Measurements from ENCODE around the gene KCTD2.
"Not testable (repeated sequence)": the region's sequence is repeated elsewhere in the genome, so short reads cannot be mapped to it uniquely, and the experiment has no call there.

Gene KCTD2

DNA sequence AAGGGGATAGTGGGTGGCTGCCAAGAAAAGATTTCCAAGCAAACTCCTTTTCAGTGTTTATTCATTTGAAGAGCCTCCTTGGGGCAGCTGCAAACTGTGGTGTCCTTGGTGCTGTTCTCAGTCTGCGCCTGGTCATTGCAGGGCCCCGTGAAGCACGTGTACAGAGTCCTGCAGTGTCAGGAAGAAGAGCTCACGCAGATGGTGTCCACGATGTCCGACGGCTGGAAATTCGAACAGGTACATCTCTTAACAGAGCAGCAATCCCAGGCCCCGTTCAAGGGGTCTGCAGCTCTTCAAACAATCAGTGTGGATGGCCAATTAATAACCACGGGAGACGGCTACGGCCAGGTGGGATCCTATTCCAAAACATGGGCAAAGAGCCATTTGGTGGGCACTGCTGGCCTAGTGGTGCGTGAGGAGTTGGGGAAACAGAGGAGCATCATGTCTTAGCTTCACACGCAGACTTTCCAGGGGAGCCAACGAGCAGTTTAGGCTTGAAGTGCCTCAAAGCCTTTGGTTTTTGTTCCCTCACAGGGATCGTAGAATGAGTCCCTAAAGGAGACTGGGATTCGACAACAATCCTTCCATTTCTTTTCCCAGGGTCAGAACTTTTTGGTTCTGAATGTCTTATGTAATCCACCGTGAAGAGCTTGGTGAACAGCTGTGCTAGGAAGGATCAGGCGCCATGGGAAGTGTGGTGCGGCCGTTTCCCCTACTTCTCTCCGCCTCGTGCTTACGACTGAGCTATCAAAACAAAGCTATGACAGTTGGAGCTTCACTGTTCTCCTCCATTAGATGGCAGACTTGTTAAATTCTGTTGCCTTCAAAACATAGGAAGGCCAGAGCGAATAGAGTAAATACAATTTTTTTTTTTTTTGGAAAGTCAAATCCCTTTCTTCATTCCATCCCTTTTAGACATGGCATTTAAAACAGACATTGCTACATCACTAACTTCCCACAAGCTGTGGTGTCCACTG lies 12.6 kb downstream of the KCTD2 start:
- peak; percentile 94 for DNase-seq

DNA sequence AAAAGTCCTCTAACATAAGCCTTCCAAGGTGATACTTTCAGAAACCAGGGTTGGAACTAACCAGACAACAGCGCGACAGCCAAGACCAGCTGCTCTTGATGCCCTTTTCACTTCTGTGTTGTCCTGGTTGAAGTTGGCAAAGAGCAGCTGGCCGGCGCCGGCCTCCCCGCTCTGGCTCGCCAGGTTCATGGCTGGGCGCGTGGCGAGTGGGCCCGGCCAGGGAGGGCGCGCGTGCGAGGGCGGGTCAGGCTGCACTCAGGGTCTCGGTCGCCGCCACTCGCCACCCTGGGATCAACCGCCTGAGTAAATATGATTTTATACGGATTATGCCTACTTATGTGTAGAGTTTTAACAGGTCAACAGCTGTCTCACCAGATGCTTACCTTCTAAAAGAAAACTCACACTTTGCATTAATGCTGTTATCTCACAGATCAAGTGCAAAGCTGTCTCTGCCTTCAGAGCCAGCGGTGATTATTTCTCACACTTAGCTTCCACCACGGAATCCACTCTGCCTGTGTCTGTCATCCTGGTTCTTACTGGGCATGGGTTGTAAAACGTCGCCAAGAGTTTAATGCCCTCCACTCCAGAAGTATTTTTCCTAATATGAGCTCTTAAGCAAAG lies 13.5 kb downstream of the KCTD2 start:
- peak; percentile 99 for DNase-seq

DNA sequence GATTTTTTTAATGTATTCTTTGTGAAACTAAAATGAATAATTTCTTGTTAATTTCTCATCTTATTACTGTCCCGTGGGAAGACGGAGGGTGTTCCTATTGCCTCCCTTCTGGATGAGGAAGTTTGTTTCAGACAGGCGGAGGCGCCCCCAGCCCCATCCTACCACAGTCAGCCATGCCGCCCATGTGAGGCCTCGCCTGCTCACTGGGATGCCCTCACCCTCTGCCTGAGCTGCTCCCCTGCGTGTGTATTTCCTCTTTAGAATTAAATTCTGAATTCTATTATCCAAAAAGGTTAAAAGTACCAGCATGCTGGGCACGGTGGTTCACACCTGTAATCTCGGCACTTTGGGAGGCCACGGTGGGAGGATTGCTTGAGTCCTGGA lies 14.0 kb downstream of the KCTD2 start:
- DNase-seq: peak; percentile 57

DNA sequence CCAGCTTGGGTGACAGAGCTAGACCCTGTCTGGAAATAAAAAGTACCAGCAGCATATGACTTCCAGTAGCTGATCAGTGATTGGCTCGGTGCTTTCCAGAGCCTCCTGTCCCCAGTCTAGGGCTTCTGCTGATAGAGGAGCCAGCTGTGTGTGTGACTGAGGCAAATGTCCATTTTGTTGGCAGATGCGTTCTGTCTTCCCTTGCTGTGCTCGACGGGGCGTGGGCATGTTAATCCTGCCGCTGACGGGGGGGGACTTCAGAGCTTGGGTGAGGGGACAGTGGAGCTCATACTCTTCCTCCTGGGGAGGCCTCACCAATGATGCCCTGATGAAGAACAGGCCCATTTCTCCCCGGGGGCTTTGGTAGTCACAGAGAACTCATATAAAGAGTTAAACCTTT lies 14.6 kb downstream of the KCTD2 start:
- peak; percentile 87 for DNase-seq

DNA sequence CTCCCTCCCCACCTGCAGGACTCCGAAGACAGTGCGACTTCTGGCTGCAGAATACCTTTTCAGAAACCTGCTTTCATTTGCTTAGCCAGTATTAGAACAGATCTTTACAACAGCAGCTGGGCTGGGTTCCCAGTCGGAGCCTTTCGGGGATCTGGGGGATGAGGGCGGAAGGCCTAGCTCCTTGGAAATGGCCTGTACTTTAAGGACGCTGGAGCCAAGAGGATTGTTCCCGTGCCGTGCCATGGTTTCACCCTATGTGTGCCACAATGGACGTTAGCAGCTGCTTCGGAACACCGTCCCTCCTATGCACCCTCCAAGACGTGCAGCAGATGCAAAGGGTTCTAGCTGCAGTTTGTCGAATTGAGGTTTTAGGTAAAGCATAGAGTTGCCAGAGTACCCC lies 16.2 kb downstream of the KCTD2 start:
- DNase-seq: no peak

DNA sequence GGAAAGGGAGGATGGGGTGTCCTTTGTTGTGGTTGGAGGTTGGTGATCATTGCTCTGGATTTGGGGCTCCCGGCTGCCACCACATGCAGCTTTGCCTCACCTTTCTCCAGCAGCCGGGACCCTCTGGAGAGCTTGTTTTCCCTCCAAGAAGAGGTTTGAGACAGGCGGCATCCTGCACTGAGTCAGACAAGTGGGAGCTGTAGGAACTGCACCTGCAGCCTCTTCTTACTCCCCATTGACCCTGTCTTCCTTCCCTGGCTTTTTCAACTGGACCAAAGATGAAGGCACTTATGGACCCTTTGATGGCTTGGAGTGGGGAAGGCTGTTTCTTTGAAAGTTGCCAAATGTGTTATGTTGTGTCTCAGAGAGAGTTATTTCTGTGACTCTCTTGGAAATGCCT lies 16.6 kb downstream of the KCTD2 start:
- no peak for DNase-seq

DNA sequence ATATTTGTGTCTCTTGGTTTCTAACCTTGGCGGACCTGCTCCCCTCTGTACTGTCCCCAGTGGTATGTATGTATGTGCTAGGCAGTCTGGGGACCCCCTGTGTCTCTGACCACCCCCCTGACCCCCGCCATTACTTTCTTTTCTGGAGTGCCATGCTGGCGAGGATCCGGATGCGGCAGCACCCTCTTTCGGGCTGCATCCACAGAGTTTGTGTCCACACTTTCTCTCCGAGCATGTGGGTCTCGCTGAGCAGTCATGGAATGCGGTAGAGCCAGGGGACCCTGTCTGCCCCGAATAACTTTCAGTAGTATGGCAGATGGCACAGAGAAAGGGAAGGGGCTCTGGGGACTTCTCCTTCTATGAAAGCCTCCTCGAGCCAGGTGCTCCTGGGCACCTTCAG lies 17.0 kb downstream of the KCTD2 start:
- DNase-seq: no peak

DNA sequence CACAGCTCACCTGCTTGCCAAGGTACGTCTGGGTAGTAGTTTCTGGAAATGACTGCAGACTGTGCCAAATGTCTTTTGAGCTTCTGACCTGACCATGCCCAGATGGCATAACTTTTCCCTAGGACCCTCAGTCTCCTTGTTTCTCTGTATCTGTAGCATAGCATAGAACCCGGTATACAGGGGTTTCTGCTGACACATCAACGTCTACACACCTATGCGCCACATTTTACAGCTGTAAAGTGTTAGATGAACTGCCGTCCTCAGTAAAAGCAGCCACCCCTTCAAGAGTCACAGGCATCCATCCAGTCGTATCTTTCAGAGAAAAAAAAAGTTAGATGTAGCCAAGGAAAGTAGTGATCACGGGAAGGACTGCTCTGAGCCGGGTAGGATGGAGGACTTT lies 17.4 kb downstream of the KCTD2 start:
- DNase-seq: no peak

DNA sequence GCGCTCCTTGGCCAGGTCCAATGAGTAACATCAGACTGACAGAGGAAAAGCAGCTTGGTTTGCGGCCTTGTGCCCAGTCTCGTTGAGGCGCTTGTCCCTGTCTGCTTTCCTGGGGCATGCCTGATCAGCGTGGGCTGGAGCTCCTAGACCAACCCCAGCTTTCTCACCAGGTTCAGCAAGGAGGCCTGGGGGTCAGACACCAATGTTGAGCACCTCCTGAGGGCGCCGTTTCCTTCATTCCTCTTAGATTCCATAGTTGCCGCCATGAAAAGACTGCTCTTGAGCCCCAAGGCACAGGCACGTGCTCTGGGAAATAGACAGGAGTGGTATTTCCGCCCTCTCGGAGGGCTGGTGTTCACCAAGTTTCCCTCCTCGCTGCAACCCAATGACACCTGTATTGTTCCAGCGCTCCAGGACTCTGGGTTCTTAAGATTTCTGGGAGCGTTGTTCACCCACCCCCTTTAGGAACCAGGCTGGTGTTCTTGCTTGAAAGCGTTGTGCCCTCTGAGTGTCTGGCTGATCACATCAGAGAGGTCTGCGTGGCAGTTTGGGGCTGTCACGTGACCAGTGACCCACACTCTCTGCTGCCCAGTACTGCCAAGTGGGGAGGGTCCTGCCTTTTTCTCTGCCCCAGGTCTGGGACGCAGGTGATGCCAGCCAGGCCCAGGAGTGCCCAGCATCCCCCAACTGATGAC lies 18.0 kb downstream of the KCTD2 start:
- DNase-seq: no peak

DNA sequence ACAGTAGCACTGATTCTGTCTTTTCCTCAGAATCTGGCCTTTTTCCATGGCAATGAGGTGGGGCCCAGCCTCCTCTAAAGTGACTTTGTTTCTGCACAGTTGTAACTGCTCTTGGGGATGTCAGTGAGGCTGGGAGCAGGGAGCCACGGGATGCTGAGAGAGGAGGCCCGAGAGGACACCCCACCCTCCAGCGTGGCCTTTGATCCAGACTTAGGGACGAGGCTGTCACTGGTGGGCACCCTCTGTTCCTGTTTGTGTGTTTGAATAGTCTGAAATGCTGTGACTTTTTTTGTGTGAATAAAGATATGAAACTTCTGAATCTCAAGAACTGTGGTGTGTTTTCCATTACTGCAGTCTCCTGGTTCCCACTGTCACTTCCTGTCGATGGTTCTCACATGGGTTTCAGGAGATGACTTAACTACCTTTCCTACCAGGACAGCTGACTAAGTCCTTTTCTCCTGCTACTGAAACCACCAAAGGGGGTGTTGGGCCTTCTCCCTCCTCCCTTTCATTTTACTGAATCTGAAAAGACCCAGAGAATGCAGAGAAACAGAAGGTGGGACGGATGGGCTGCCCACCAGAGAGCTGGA lies 18.6 kb downstream of the KCTD2 start:
- no peak for DNase-seq

DNA sequence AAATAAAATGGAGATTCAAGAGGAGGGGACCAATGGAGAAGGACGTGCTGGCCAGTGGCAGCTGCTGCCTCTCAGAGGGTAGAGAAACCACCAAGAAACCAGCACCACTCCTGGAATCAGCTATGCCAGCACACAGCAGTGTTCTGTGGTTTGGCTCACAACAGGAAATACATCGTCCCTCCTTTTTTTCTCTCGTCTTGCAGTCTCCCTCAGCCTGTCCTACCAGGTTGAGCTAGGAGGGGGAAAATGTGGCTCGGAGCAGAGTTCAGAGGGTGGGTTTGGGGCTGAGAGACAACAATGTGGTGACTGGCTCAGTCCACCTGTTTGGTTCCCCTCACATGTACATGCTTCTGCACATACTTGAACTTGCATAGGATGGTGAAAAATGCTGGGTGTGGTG lies 20.8 kb downstream of the KCTD2 start:
- DNase-seq: no peak

DNA sequence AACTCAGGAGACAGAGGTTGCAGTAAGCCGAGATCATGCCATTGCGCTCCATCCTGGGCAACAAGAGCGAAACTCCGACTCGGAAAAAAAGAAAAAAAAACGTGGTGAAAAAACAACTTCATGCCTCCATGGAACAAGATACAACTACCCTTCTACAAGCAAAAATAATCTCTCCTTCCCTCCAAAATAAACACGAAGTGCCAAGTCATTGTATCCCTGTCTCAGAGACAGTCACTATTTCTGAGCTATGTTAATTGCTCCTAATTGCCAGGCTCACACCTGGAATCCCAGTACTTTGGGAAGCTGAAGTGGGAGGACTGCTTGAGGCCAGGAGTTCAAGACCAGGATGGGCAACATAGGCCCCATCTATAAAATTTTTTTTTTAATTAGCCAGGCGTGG lies 21.7 kb downstream of the KCTD2 start:
- DNase-seq: no peak

DNA sequence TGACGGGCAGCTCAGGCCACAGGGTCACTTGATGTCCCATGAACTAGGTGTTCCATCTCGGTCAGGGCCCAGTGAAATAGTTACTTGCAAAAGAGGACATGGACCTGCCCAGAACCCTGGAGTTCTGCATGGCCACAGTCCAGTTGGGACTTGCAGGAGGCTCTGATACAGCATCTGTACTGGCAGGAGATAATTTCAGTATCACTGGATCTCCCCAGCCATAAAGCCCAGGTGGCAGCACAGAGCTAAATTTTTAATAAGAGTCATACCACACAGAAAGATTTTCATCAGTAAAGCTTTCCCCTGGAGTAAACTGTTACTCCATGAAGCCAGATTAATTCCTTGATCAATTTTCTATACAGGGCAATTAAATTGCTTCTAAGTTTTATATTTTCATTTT lies 22.8 kb downstream of the KCTD2 start:
- peak; percentile 24 for DNase-seq

DNA sequence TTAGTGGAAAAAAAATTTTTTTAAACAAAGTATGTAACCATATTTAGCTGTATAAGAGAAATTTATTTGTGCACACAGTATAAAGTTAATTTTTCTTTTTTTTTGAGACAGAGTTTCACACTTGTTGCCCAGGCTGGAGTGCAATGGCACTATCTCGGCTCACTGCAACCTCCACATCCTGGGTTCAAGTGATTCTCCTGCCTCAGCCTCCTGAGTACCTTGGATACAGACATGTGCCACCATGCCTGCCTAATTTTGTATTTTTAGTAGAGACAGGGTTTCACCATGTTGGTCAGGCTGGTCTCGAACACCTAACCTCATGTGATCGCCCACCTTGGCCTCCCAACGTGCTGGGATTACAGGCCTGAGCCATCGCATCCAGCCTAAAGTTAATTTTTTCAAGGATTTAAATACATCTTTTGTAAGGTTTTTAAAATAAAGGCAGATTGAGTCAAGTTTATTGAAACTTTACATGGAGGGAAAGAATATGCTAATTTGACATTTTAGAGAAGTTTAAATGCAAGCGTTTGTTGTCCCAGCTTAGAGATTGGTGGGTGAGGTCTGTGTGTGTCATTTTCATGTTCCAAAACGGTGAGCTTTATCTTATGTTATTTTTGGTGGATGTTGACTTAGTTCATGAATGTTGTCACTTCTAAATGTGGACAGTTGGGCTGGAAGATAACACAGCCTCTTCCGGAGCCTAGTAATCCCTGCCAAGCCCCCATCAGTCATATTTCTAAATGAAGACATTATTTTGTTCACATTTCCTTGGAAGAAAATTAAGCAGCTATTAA lies 24.6 kb downstream of the KCTD2 start:
- not testable (repeated sequence) for DNase-seq

DNA sequence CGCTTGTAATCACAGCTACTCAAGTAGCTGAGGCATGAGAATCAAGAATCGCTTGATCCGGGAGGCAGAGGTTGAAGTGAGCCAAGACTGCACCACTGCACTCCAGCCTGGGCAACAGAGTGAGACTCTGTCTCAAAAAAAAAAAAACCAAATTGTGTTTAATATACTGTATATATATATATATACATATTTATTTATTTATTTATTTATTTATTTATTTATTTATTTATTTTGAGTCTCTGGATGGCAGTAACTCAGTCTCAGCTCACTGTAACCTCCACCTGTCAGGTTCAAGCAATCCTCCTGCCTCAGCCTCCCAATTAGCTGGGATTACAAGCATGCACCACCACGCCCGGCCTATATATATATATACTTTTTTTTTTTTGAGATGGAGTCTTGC lies 25.9 kb downstream of the KCTD2 start:
- DNase-seq: not testable (repeated sequence)

DNA sequence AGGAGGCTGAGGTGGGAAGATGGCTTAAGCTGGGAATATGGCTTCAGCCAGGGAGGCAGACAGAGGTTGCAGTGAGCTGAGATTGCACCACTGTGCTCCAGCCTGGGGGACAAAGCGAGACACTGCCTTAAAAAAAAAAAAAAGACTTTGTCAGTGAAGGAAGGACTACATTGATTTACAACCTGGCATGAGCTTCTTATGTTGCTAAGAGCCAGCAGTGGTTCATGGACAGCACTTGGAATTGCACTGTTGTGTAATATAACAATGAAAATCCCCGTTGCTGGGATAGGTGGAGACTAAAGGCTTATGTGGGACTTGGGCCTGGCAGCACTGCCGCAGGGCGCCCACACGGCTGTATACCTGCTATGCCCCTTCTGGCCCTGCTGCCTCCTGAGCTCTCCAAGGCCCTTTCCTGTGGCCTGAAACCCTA lies 26.6 kb downstream of the KCTD2 start:
- peak; percentile 57 for DNase-seq

DNA sequence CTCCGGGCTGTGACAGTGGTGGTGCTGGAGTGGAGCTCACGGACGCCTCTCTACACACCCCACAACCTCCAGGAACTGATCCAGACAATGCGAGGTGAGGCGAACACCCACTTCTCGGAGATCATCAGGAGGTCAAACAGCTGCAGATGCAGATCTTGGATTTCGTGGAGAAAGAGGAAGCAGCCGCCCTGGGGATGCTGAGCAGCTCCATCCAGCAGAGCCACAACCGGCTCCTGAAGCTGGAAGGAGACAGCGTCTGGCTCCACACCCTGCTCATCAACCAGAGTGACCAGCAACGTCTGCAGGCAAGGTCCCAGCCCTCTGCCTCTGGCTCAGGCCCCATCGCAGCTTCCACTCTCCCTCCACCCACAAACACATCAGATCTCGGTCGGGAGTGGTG lies 27.5 kb downstream of the KCTD2 start:
- DNase-seq: no peak

DNA sequence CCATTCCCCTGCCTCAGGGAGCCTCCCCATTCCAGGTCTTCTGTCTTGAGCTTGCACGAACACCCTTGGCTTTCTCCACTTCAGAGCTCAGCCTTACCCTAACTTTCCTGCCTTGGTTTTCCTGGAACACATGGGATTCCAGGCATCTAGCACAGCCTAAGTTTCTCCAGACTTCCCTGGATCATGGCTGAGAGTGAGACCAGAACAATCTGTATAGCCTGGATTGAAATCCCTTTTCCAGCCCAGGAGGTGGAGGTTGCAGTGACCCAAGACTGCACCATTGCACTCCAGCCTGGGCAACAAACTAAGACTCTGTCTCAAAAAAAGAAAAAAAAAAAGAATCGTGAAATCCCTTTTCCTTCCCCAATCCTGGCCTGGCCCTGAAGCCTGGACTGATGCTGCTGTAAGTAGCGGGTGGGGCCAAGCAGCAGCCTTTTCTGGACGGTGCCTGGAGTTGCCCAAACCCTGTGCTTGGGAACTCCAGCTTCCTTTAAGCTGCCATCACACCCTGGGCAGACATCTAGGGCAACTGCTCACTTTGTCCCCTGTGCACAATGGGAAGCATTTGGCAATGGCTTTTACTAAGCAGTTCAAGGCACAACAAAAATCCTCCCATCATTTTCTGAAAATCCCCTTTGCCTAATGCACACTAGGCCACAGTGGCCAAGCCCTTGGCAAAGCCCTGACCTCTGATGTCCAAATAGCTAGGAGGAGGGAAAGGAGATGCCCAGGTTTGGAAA lies 28.7 kb downstream of the KCTD2 start:
- peak; percentile 47 for DNase-seq

DNA sequence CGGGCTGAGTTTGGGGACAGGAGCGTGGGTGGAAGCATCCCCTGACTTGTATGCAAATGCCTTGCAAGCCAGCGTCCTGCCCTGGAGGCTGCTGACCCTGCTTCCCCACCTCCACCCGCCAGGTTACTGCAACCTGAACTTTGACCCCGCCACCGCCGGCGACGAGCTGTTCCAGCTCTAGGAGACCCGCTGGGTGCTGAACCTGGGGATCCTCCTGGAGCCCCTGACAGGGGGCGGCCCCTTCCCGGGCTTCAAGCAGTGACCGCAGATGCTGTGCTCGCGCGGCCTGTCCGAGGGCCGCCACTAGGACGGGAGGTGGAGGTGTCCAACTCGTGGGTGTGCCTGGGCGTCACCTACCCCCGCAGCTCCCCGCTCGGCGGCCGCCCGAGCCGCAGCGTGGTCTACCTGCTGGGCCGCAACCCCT lies 30.1 kb downstream of the KCTD2 start:
- DNase-seq: no peak

DNA sequence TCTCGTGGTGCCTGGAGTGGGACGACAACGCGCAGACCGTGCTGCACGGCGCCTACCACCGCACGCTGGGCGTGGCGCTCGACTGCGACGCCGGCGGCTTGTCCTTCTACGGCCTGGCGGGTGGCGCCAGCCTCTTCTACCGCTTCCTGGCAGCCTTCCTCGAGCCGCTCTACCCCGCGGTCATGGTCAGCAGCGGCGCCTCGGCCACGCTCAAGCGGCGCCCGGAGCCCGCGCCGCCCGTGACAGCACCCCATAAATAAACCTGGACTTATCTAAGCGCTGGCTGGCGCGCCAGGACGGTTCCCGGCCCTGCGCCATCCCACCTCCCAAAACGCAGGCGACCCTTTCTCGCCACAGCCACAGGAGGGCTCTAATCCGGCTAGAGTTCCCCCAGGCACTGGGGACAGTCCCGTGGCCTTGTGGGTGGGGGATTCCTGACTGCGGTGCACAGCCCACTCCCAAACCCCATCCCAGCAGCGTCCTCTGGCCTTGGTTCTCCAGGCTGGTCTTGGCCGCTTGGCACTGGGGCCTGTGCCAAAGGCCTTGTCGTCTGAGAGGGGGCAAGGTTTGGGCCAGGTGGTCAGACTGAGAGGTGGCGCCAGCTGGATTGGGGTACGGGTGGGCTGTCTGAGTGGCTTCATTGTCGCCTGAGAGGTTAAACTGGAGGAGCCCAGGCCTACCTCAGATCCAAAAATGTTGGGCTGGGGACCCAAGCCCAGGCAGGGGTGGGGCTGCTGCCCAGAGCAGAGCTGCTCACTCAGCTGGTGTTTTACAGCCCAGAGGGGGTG lies 30.7 kb downstream of the KCTD2 start:
- no peak for DNase-seq

Data from NCI-H82 (cell line).